DMS153 treated with DMSO at 0.1 percent for 48 hours (cell line): ENCODE results near the gene SAXO2.
"Not testable (repeated sequence)": the region's sequence is repeated elsewhere in the genome, so short reads cannot be mapped to it uniquely, and the experiment has no call there.

ENCODE experiments used
- DNase-seq: peaks from one replicate; lab custom pipeline; 2025; ENCODE audit not compliant: unreplicated experiment; lab: John Stamatoyannopoulos, UW

The SAXO2 gene

GRCh38 chr15:82262422-82263026 lies at the start of gene SAXO2, which contains the start of gene EFL1:
TSS of gene SAXO2 (plus strand) at chr15:82262818. CDS start at chr15:82262880, 62 bp downstream.
TSS of gene EFL1 (minus strand) at chr15:82262734. CDS start at chr15:82261778, 956 bp downstream.
- peak; percentile 29 for DNase-seq

GRCh38 chr15:82216092-82216491 lies 46.5 kb upstream of the SAXO2 start:
- not testable (repeated sequence) for DNase-seq

GRCh38 chr15:82221535-82221934 lies 41.1 kb upstream of the SAXO2 start:
- not testable (repeated sequence) for DNase-seq

- DNase-seq, result no peak
Observed at GRCh38 chr15:82228750-82229149, 33.9 kb upstream of the SAXO2 start.

GRCh38 chr15:82231233-82231632 lies 31.4 kb upstream of the SAXO2 start:
- no peak for DNase-seq

- no peak for DNase-seq
Observed at GRCh38 chr15:82231842-82232241, 30.8 kb upstream of the SAXO2 start.

GRCh38 chr15:82237944-82238534 lies 24.6 kb upstream of the SAXO2 start:
- not testable (repeated sequence) for DNase-seq

GRCh38 chr15:82239685-82240391 lies 22.8 kb upstream of the SAXO2 start:
- DNase-seq, result no peak

- DNase-seq, result not testable (repeated sequence)
Observed at GRCh38 chr15:82241836-82242499, 20.6 kb upstream of the SAXO2 start.

GRCh38 chr15:82243644-82244043 lies 19.0 kb upstream of the SAXO2 start:
- DNase-seq, result not testable (repeated sequence)

GRCh38 chr15:82245956-82246355 lies 16.7 kb upstream of the SAXO2 start:
- DNase-seq, result not testable (repeated sequence)

GRCh38 chr15:82248261-82248660 lies 14.4 kb upstream of the SAXO2 start:
- DNase-seq, result not testable (repeated sequence)

GRCh38 chr15:82261566-82262421 lies 824 bp upstream of the SAXO2 start:
- DNase-seq, result not testable (repeated sequence)

- DNase-seq, result peak; percentile 29
Observed at GRCh38 chr15:82263350-82263749, 732 bp downstream of the SAXO2 start.

- DNase-seq, result not testable (repeated sequence)
Observed at GRCh38 chr15:82267137-82267536, 4.5 kb downstream of the SAXO2 start.

- not testable (repeated sequence) for DNase-seq
Observed at GRCh38 chr15:82268454-82268853, 5.8 kb downstream of the SAXO2 start.

- no peak for DNase-seq
Observed at GRCh38 chr15:82272154-82272553, 9.5 kb downstream of the SAXO2 start.

GRCh38 chr15:82275410-82275809 lies 12.8 kb downstream of the SAXO2 start:
- no peak for DNase-seq

- DNase-seq, result not testable (repeated sequence)
Observed at GRCh38 chr15:82281276-82281675, 18.7 kb downstream of the SAXO2 start.

- DNase-seq, result not testable (repeated sequence)
Observed at GRCh38 chr15:82282386-82282785, 19.8 kb downstream of the SAXO2 start.
